Mucosa of rectum (tissue), 2 donors: ENCODE data around the gene NCR3LG1.

Source experiments
- H3K27ac ChIP-seq, 2 donors: one replicate each; pipeline ENCODE4 v1.7.0; 2013; ENCODE audit warnings: inconsistent platforms in 2 of 2, low read depth in 2 of 2, low read length in 2 of 2
- H3K27me3 ChIP-seq, 2 donors: one replicate each; pipeline ENCODE4 v1.7.0; 2013; ENCODE audit warnings: low read length in 2 of 2; ENCODE audit not compliant: control insufficient read depth in 2 of 2, insufficient read depth in 2 of 2
- H3K36me3 ChIP-seq, 2 donors: one replicate each; pipeline ENCODE4 v1.7.0; 2013; ENCODE audit warnings: low read length in 2 of 2; ENCODE audit not compliant: control insufficient read depth in 2 of 2, insufficient read depth in 2 of 2
- H3K4me1 ChIP-seq, 2 donors: one replicate each; pipeline ENCODE4 v1.7.0; 2013; ENCODE audit warnings: low read length in 2 of 2, mild to moderate bottlenecking in 1 of 2; ENCODE audit not compliant: control insufficient read depth in 2 of 2, insufficient read depth in 2 of 2
- H3K4me3 ChIP-seq, 2 donors: one replicate each; pipeline ENCODE4 v1.7.0; 2013; ENCODE audit warnings: low read length in 2 of 2
- H3K9ac ChIP-seq, 2 donors: one replicate each; pipeline ENCODE4 v1.7.0; 2013; ENCODE audit warnings: low read length in 2 of 2, low read depth in 1 of 2, mild to moderate bottlenecking in 1 of 2
- H3K9me3 ChIP-seq, 2 donors: one replicate each; pipeline ENCODE4 v1.7.0; 2013; ENCODE audit warnings: low read length in 2 of 2; ENCODE audit not compliant: control insufficient read depth in 2 of 2
- donor health status: healthy.
- donor health status: Normal muscosa, but diverticular disease.

The NCR3LG1 gene

GRCh38 chr11:17347676-17348075 lies 3.9 kb upstream of the NCR3LG1 start:
- Histone ChIP-seq H3K9me3 (no peaks in the 10 kb centered on the region), H3K9ac (no peak overlapping the region), H3K27me3 (no peaks in the 10 kb centered on the region), H3K4me1 (peaks cover 5 to 6% of the 10 kb centered on the region in 2 donors), H3K4me3 (no peak overlapping the region), H3K36me3 (no peaks in the 10 kb centered on the region), H3K27ac (no peak overlapping the region)

GRCh38 chr11:17350455-17351171 lies 987 bp upstream of the NCR3LG1 start:
- Histone ChIP-seq H3K4me3 (no peak overlapping the region), H3K9ac (no peak overlapping the region), H3K9me3 (no peaks in the 10 kb centered on the region), H3K27ac (no peak overlapping the region), H3K36me3 (no peaks in the 10 kb centered on the region), H3K4me1 (peaks cover 16 to 17% of the 10 kb centered on the region in 2 donors), H3K27me3 (no peaks in the 10 kb centered on the region)

GRCh38 chr11:17351172-17351509 lies 459 bp upstream of the NCR3LG1 start:
- peak overlapping the region in 1 of 2 donors; percentile 76 for H3K9ac ChIP-seq
- H3K4me1 ChIP-seq: peaks cover 16 to 17% of the 10 kb centered on the region in 2 donors
- no peaks in the 10 kb centered on the region for H3K9me3 ChIP-seq
- H3K36me3 ChIP-seq: no peaks in the 10 kb centered on the region
- peak overlapping the region; percentile 68 to 74 for H3K4me3 ChIP-seq
- H3K27ac ChIP-seq: peak overlapping the region in 1 of 2 donors; percentile 33
- no peaks in the 10 kb centered on the region for H3K27me3 ChIP-seq

DNA sequence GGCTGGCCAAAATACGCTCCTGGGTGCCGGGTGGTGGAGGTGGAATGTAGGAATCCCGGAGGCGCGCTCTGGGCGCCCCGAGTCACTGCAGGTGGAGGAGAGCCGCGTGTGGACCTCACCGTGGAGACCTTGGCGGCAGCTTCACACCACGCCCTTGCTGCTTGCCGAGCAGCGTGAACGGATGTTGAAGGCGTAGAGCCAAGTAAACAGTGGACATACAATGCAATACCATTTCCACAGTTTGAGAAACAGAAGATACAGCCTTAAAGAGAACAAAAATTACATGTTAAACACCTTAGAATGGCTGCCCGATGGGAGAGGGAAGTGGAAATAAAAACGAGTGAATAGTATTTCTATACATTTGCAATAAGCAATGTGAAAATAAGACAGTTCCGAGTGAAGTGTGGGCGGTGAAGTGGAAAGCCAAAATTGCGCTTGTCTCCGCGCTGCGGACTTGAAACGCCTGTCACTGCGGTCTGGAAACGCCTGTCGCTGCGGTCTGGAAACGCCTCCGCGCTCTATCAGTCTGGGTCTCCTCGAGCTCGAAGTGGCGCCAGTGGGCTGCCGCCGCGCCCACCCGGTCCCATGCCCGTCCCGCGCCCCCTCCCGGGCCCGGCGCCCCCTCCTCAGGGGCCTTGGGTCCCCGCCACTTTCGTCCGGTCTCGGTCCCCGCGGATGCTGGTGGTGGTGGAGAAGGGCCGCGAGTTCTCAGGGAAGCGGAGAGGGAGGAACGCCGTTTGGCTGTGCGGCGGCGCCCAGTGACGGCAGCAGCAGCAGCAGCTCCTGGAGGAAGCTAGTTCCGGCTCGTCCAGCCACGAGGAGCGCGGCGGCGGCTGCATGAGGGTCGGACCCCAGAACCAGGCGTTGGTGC lies 1.6 kb downstream of the NCR3LG1 start:
- peak overlapping the region; percentile 63 to 76 for H3K9ac ChIP-seq
- peaks cover 16 to 17% of the 10 kb centered on the region in 2 donors for H3K4me1 ChIP-seq
- H3K9me3 ChIP-seq: no peaks in the 10 kb centered on the region

GRCh38 chr11:17353821-17354600 lies 2.4 kb downstream of the NCR3LG1 start:
- Histone ChIP-seq H3K4me3 (peak overlapping the region; percentile 58 to 87), H3K27me3 (no peaks in the 10 kb centered on the region), H3K36me3 (peaks cover 0 to 6% of the 10 kb centered on the region in 2 donors), H3K4me1 (peaks cover 16 to 17% of the 10 kb centered on the region in 2 donors), H3K27ac (peak overlapping the region; percentile 89 to 90), H3K9me3 (no peaks in the 10 kb centered on the region), H3K9ac (peak overlapping the region; percentile 61 to 76)

More for the DNA sequence above, 1.6 kb downstream of the NCR3LG1 start:
- Histone ChIP-seq H3K27ac (peak overlapping the region; percentile 89 to 90), H3K4me3 (peak overlapping the region; percentile 58 to 87), H3K36me3 (peaks cover 0 to 4% of the 10 kb centered on the region in 2 donors), H3K27me3 (no peaks in the 10 kb centered on the region)

DNA sequence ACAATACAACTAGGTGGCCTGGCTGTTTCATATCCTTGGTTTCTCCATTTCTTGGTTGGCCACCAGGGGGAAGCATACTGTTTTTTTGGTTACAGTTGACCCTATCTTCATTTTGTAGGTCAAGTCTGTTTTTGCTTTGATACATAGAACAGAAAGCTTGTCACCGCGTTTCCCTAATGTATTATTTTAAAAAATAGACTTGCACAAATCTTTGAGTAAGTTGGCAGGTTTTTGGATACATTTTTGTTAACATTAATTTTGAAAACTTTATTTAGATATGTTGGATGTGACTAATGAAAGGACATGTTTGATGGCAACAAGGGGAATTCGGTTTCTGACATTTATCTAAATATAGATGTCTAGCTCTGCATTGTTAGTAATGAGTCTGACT lies 3.0 kb downstream of the NCR3LG1 start:
- Histone ChIP-seq H3K4me3 (peak overlapping the region in 1 of 2 donors; percentile 87), H3K27ac (no peak overlapping the region)

GRCh38 chr11:17366495-17366894 lies 14.9 kb downstream of the NCR3LG1 start:
- Histone ChIP-seq H3K4me1 (no peaks in the 10 kb centered on the region), H3K4me3 (no peak overlapping the region), H3K9me3 (peaks cover 14% of the 10 kb centered on the region in 2 donors), H3K27me3 (no peaks in the 10 kb centered on the region), H3K27ac (no peak overlapping the region), H3K9ac (no peak overlapping the region), H3K36me3 (peaks cover 47 to 52% of the 10 kb centered on the region in 2 donors)

More for the DNA sequence above, 3.0 kb downstream of the NCR3LG1 start:
- Histone ChIP-seq H3K27me3 (no peaks in the 10 kb centered on the region), H3K4me1 (peaks cover 16 to 17% of the 10 kb centered on the region in 2 donors), H3K9ac (no peak overlapping the region), H3K36me3 (peaks cover 0 to 9% of the 10 kb centered on the region in 2 donors), H3K9me3 (no peaks in the 10 kb centered on the region)

DNA sequence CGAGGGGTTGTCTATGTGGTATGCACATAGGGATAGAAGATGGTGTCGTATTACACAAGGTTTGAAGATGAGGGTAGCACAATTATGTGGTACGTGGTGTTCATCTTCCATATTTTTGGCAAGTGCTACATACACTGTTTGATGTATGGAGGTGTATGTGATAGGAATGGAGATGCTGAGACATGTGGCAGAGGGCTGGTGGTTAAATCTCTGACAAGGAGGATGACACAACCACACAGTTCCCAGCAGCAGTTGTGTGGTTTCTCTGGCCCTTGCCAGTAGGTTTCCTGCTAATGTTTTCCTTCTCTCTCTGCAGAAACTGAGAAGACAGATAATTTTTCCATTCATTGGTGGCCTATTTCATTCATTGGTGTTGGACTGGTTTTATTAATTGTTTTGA lies 17.0 kb downstream of the NCR3LG1 start:
- Histone ChIP-seq H3K36me3 (peaks cover 66 to 69% of the 10 kb centered on the region in 2 donors), H3K4me1 (no peaks in the 10 kb centered on the region), H3K4me3 (no peak overlapping the region), H3K9ac (no peak overlapping the region), H3K27me3 (no peaks in the 10 kb centered on the region), H3K9me3 (peaks cover 20 to 27% of the 10 kb centered on the region in 2 donors), H3K27ac (no peak overlapping the region)

- no peaks in the 10 kb centered on the region for H3K27me3 ChIP-seq
- no peak overlapping the region for H3K4me3 ChIP-seq
- H3K36me3 ChIP-seq: peaks cover 67 to 73% of the 10 kb centered on the region in 2 donors
- peaks cover 20 to 27% of the 10 kb centered on the region in 2 donors for H3K9me3 ChIP-seq
- no peak overlapping the region for H3K9ac ChIP-seq
- H3K27ac ChIP-seq: no peak overlapping the region
- no peaks in the 10 kb centered on the region for H3K4me1 ChIP-seq
These were observed 17.5 kb downstream of the NCR3LG1 start for GRCh38 chr11:17369094-17369493.
